Measurements from ENCODE around the gene VAMP2.

GRCh38 chr17:8156246-8156992 is 6.3 kb downstream of the VAMP2 start:
- TF ChIP-seq CTCF (conservative IDR thresholded peaks at IDR 0.05 in 1 of 2, IDR thresholded peaks at IDR 0.05 in 1 of 2; ENCODE audit: extremely low read depth in 1 of 2, insufficient read depth in 1 of 2, low read depth in 1 of 2, low read length in 2 of 2), result peak in 1 of 2 donors; percentile 18
- no peak for TF ChIP-seq EZH2 (IDR thresholded peaks at IDR 0.05; ENCODE audit: borderline replicate concordance, low read length)

Measured in mammary epithelial cell (primary cell).